IPS DF 6.9 (cell line): ENCODE measurements around the gene GAN.

Source experiments
- DNase-seq: peaks from one replicate; pipeline ENCODE4 v3.0.0-alpha.2; 2013; ENCODE audit warnings: low read depth, low spot score
- H3K27ac ChIP-seq: one replicate; pipeline ENCODE4 v1.5.1; 2013; ENCODE audit warnings: low read length, control low read depth
- H3K27me3 ChIP-seq: 2 replicates; pipeline ENCODE4 v1.6.1; 2013; ENCODE audit warnings: mild to moderate bottlenecking, low read length; ENCODE audit not compliant: control insufficient read depth, insufficient read depth
- H3K36me3 ChIP-seq: 2 replicates; pipeline ENCODE4 v1.6.1; 2013; ENCODE audit warnings: low read length; ENCODE audit not compliant: control insufficient read depth, insufficient read depth
- H3K4me1 ChIP-seq: 2 replicates; pipeline ENCODE4 v1.6.1; 2013; ENCODE audit warnings: low read length; ENCODE audit not compliant: control insufficient read depth, insufficient read depth
- H3K4me3 ChIP-seq: 2 replicates; pipeline ENCODE4 v1.5.1; 2013; ENCODE audit warnings: mild to moderate bottlenecking, low read length
- H3K9me3 ChIP-seq: 2 replicates; pipeline ENCODE4 v1.6.1; 2013; ENCODE audit warnings: low read length, inconsistent platforms; ENCODE audit not compliant: control insufficient read depth, insufficient read depth
- WGBS: extraction: QIAGEN DNeasy Blood & Tissue Kit; methylation state at CpG from one replicate; pipeline ENCODE4 v1.1.7; 2013; ENCODE audit warnings: mixed read lengths, missing lambda C conversion rate; ENCODE audit not compliant: insufficient read length, insufficient coverage; 5-methylcytosine and 5-hydroxymethylcytosine counted together

The GAN gene

DNA sequence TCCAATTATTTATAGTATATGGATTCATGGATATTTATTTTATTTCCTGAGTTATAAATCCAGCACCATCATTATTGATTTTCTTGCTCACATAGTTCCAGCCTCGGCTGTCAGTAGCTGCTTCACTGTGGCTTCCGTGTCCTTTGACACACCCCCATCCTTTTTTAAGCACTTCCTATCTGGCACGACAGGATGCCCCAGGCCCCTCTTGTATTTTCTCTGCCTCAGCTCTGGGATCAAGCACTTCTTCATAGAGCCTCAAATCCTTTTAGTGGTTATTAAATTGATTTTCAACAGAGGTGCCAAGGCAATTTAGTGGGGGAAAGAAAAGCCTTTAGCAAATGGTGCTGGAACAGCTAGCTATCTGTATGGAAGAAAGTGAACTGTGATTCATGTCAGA, 59.8 kb downstream of the GAN start:
- no peak overlapping the region for H3K4me3 ChIP-seq
- no peak for DNase-seq
- H3K9me3 ChIP-seq = no peaks in the 10 kb centered on the region
- no peaks in the 10 kb centered on the region for H3K4me1 ChIP-seq
- H3K27me3 ChIP-seq = no peaks in the 10 kb centered on the region
- no CpG with 5 or more reads among the region's 3 CpGs for WGBS
- H3K27ac ChIP-seq = no peak overlapping the region
- H3K36me3 ChIP-seq = peaks cover 7% of the 10 kb centered on the region; the same call in 1 of the 2 replicates

DNA sequence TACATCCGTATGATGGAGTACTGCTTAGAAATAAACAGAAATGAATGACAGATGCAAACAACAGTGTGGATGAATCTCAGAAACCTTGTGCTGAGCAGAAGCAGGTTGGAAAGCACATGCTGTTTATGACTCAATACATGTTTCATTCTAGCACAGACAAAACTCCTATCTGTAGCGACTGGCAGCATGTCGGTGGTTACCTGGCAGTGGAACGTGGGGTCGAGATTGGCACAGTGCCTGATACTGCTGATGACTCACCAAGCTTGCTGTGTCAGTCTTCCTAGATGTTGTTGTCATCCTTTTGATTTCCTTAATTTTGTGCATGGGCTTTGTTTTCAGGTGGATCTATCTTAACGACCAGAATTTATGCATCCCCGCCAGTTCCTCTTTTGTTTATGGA, 62.1 kb downstream of the GAN start:
- peaks cover 5% of the 10 kb centered on the region; the same call in 1 of the 2 replicates for H3K36me3 ChIP-seq
- H3K27ac ChIP-seq = no peak overlapping the region
- no peak overlapping the region for H3K4me3 ChIP-seq
- H3K27me3 ChIP-seq = no peaks in the 10 kb centered on the region
- no peaks in the 10 kb centered on the region for H3K4me1 ChIP-seq
- WGBS = no CpG with 5 or more reads among the region's 7 CpGs
- no peaks in the 10 kb centered on the region for H3K9me3 ChIP-seq
- DNase-seq = no peak

GRCh38 chr16:81378049-81378448, 63.3 kb downstream of the GAN start:
- no peaks in the 10 kb centered on the region for H3K4me1 ChIP-seq
- no CpG with 5 or more reads among the region's 4 CpGs for WGBS

GRCh38 chr16:81380932-81381331, 66.2 kb downstream of the GAN start:
- no peak for DNase-seq
- Histone ChIP-seq H3K4me1 (0 out of 2 replicates have a peak, but pooled peaks cover 1% of the 10 kb centered on the region), H3K27ac (no peak overlapping the region), H3K36me3 (peaks cover 5% of the 10 kb centered on the region; the same call in 1 of the 2 replicates), H3K9me3 (no peaks in the 10 kb centered on the region), H3K27me3 (no peaks in the 10 kb centered on the region), H3K4me3 (no peak overlapping the region)
- WGBS = no CpG with 5 or more reads among the region's 3 CpGs

More at GRCh38 chr16:81378049-81378448, 63.3 kb downstream of the GAN start:
- no peaks in the 10 kb centered on the region for H3K9me3 ChIP-seq
- H3K4me3 ChIP-seq = no peak overlapping the region
- no peak overlapping the region for H3K27ac ChIP-seq
- H3K36me3 ChIP-seq = peaks cover 5% of the 10 kb centered on the region; the same call in 1 of the 2 replicates
- no peak for DNase-seq
- H3K27me3 ChIP-seq = no peaks in the 10 kb centered on the region

DNA sequence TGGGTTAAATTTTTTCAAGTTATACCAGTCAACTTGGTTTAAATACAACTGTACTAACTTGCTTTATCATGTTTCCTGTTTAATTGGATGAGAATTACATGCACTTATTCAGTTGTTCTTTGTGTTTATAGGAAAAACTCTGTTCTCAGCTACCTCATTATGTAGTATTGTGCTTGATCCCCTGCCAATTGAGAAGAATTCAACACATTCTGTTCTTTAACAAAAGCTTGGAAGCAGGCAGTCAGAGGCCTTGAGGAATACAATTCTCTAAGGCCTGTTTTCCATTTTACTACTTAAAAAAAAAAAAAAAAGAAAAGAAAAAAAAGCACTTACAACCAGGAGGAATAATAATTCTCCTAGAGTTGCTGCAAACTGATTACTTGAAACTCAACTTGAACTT, 69.2 kb downstream of the GAN start:
- no peaks in the 10 kb centered on the region for H3K9me3 ChIP-seq
- no peak overlapping the region for H3K27ac ChIP-seq
- H3K4me3 ChIP-seq = no peak overlapping the region
- no peak for DNase-seq
- H3K4me1 ChIP-seq = peaks cover 1% of the 10 kb centered on the region; the same call in 1 of the 2 replicates
- no peaks in the 10 kb centered on the region for H3K27me3 ChIP-seq
- H3K36me3 ChIP-seq = no peaks in the 10 kb centered on the region

- no peak for DNase-seq
- no peak overlapping the region for H3K4me3 ChIP-seq
- no peaks in the 10 kb centered on the region for H3K36me3 ChIP-seq
- WGBS = no CpG with 5 or more reads among the region's 4 CpGs
- no peaks in the 10 kb centered on the region for H3K9me3 ChIP-seq
- peaks cover 1% of the 10 kb centered on the region; the same call in 1 of the 2 replicates for H3K4me1 ChIP-seq
- no peaks in the 10 kb centered on the region for H3K27me3 ChIP-seq
- H3K27ac ChIP-seq = no peak overlapping the region
Measured at GRCh38 chr16:81385031-81385756, 70.4 kb downstream of the GAN start.

- Histone ChIP-seq H3K4me3 (no peak overlapping the region), H3K4me1 (peaks cover 1% of the 10 kb centered on the region; the same call in 1 of the 2 replicates), H3K27ac (no peak overlapping the region), H3K36me3 (no peaks in the 10 kb centered on the region), H3K27me3 (no peaks in the 10 kb centered on the region), H3K9me3 (no peaks in the 10 kb centered on the region)
- no peak for DNase-seq
- WGBS = no CpG with 5 or more reads among the region's 14 CpGs
Measured at GRCh38 chr16:81388357-81388756, 73.6 kb downstream of the GAN start.

GRCh38 chr16:81390840-81391239, 76.1 kb downstream of the GAN start:
- H3K36me3 ChIP-seq = no peaks in the 10 kb centered on the region
- no CpG with 5 or more reads among the region's 10 CpGs for WGBS
- H3K27ac ChIP-seq = no peak overlapping the region
- no peaks in the 10 kb centered on the region for H3K9me3 ChIP-seq
- no peaks in the 10 kb centered on the region; the same call in 1 of the 2 replicates for H3K4me1 ChIP-seq
- H3K27me3 ChIP-seq = no peaks in the 10 kb centered on the region
- DNase-seq = no peak
- H3K4me3 ChIP-seq = no peak overlapping the region

- no CpG with 5 or more reads among the region's 6 CpGs for WGBS
- no peaks in the 10 kb centered on the region for H3K36me3 ChIP-seq
- no peaks in the 10 kb centered on the region for H3K27me3 ChIP-seq
- DNase-seq = no peak
- H3K4me1 ChIP-seq = no peaks in the 10 kb centered on the region; the same call in 1 of the 2 replicates
- H3K4me3 ChIP-seq = no peak overlapping the region
- H3K9me3 ChIP-seq = no peaks in the 10 kb centered on the region
- H3K27ac ChIP-seq = no peak overlapping the region
Measured at GRCh38 chr16:81392011-81392410, 77.2 kb downstream of the GAN start.

DNA sequence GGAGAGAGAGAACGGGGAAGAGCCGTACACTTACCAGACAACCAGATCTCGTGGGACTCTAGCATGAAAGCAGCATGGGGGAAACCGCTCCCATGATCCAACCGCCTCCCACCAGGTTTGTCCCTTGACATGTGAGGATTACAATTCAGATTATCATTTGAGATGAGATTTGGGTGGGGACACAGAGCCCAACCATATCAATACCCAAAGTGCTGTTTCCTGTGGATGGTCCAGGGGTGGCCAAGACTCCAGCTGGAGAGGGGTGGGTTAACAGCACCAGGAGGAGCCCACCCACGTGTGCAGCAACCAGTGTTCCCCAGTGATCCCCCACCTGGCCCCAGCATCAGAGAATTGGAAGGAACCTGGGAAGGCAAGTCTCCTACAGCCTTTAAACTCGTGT, 79.7 kb downstream of the GAN start:
- WGBS = no CpG with 5 or more reads among the region's 7 CpGs
- no peak for DNase-seq

More for the DNA sequence above, 79.7 kb downstream of the GAN start:
- no peaks in the 10 kb centered on the region for H3K4me1 ChIP-seq
- no peaks in the 10 kb centered on the region for H3K27me3 ChIP-seq
- no peaks in the 10 kb centered on the region for H3K9me3 ChIP-seq
- no peaks in the 10 kb centered on the region for H3K36me3 ChIP-seq
- H3K27ac ChIP-seq = no peak overlapping the region
- no peak overlapping the region for H3K4me3 ChIP-seq
